ENCODE measurements around the gene TMEM256. TPM values are rescaled to one million over a fixed set of nuclear protein-coding genes. Genes with fewer than 3 reads are reported as not detected.
A peak's percentile ranks its signal among the peaks of the same experiment; 100 is the strongest.

Gene TMEM256
- total and polyA plus RNA-seq, 2 of the 8 experiments (the other 6 are each of a cell fraction or from before 2014, with no cell fraction given), result 97.0 to 350 TPM

DNA sequence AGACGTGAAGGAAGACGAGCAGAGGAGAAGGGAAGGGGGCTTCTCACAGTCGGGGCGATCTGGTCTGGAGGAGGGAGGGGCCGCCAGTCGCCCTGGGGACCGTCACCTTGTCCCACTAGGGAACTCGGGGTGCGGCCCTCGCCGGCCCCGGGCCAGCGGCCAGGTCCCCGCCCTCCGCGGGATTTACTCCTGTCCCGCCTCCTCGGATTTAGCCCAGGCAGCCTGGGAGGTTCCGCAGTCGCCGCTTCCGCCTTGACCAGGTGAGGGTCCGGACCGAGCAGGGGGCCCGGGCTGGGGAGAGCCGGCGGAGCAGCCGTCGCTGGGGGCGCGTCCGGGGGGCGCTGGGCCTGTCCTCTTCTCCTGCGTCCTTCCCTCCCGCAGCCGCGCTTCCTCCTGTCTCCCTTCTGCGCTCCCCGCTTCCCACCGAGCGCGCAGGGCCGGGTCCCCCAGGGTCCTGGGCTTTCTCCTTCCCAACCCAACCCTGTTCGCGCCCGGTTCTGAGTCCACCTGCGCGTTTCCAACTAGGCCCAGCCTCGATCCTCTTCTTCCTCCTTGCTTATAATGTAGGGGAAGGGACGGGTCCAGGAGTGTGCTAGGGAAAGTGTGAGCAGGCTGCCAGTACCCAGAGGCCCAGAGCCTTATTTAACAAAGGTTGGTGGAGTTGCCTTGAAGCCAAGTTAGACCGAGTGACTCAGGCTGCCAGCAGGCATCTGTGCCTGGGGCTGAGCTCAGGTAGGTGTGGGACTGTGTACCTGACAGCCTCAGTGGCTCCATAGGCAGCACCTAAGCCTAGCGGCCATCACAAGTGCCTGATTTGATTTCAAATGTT lies 22.8 kb downstream of the TMEM256 start, which contains the start of gene TNK1:
Gene TNK1, plus strand, starts transcription at position 235 of the 829 bp plus-strand sequence. CDS start 1,838 bp downstream, outside the sequence.
- Histone ChIP-seq H2AFZ (ENCODE audit: low read length) (peak within 1 kb of the TSS; percentile 73; the same call in 1 of the 2 replicates), H3K4ac (replicated peaks; ENCODE audit: insufficient read length, low read depth, low read length) (no peak within 1 kb of the TSS), H4K91ac (replicated peaks; ENCODE audit: insufficient read length, low read length) (no peak within 1 kb of the TSS), H2BK20ac (ENCODE audit: low read length) (no peak within 1 kb of the TSS), H2BK15ac (ENCODE audit: low read length) (peak within 1 kb of the TSS; percentile 88; the same call in 1 of the 2 replicates), H3K23ac (ENCODE audit: insufficient read length) (no peak within 1 kb of the TSS), H3K4me3 (ENCODE audit: extremely low read depth in 1 of 4, insufficient read depth in 2 of 4, low read depth in 3 of 4, low read length in 4 of 4) (peak within 1 kb of the TSS; percentile 37 to 72 (median 56)), H3K79me2 (ENCODE audit: control insufficient read depth in 1 of 2, insufficient read depth in 2 of 2, low read length in 2 of 2) (no peaks in the 10 kb centered on the region), H3K18ac (ENCODE audit: extremely low read depth, low read length) (peak within 1 kb of the TSS; percentile 87), H3K56ac (replicated peaks; ENCODE audit: insufficient read length, low read depth, low read length) (no peak within 1 kb of the TSS), H3K27ac (ENCODE audit: low read depth, low read length) (no peak within 1 kb of the TSS), H3K27me3 (replicated peaks in 1 of 4; ENCODE audit: control insufficient read depth in 3 of 4, extremely low read depth in 1 of 4, insufficient read depth in 3 of 4, low read length in 3 of 4) (peaks cover 0 to 39% (median 29%) of the 10 kb centered on the region in 4 experiments; a peak in 6 of 7 replicates), H4K8ac (ENCODE audit: extremely low read depth, insufficient read depth, low read length) (peak within 1 kb of the TSS; percentile 59), H3K4me1 (replicated peaks in 1 of 4; ENCODE audit: control insufficient read depth in 3 of 4, insufficient read depth in 4 of 4, low read length in 3 of 4) (peaks cover 0 to 17% (median 10%) of the 10 kb centered on the region in 4 experiments; a peak in 6 of 7 replicates), H3K14ac (ENCODE audit: insufficient read length) (no peak within 1 kb of the TSS), H3K9me3 (ENCODE audit: insufficient read depth in 2 of 2, low read depth in 1 of 2, low read length in 1 of 2) (peaks cover 0 to 7% of the 10 kb centered on the region in 2 experiments; a peak in 1 of 4 replicates), H3K9ac (replicated peaks in 1 of 4; ENCODE audit: extremely low read depth in 1 of 4, low read depth in 3 of 4, low read length in 3 of 4) (peak within 1 kb of the TSS in 2 of 4 experiments; percentile 40 to 43; a peak in 2 of 7 replicates), H3K4me2 (ENCODE audit: insufficient read depth in 1 of 2, low read depth in 2 of 2, low read length in 2 of 2) (peak within 1 kb of the TSS; percentile 66 to 83), H3K36me3 (ENCODE audit: control insufficient read depth in 2 of 4, insufficient read depth in 4 of 4, low read length in 3 of 4) (no peaks in the 10 kb centered on the region), H2BK5ac (ENCODE audit: low read depth, low read length) (peak within 1 kb of the TSS; percentile 44; the same call in 1 of the 2 replicates), H2AK5ac (ENCODE audit: low read depth, low read length) (no peak within 1 kb of the TSS), H4K20me1 (replicated peaks in 1 of 2; ENCODE audit: control insufficient read depth in 1 of 2, insufficient read depth in 2 of 2, low read length in 2 of 2) (peaks cover 0 to 8% of the 10 kb centered on the region in 2 experiments), H2BK120ac (replicated peaks; ENCODE audit: low read depth, low read length) (no peak within 1 kb of the TSS), H3K23me2 (ENCODE audit: low read depth, low read length) (peaks cover 12% of the 10 kb centered on the region; the same call in 1 of the 2 replicates), H4K5ac (ENCODE audit: insufficient read length, low read depth, low read length) (peak within 1 kb of the TSS; percentile 21), H2BK12ac (ENCODE audit: low read depth, low read length) (peak within 1 kb of the TSS; percentile 82; the same call in 1 of the 2 replicates), H3K79me1 (ENCODE audit: low read depth, low read length) (peaks cover 3% of the 10 kb centered on the region; the same call in 1 of the 2 replicates)
- WGBS, 2 experiments (ENCODE audit: extremely low coverage in 1 of 2, insufficient coverage in 1 of 2, insufficient read length in 1 of 2, insufficient replicate concordance in 2 of 2, low coverage in 1 of 2, low lambda C conversion rate in 2 of 2, missing lambda C conversion rate in 1 of 2), result 4% methylated on average over 29 of the region's 52 CpGs; no CpG with 5 or more reads in 1 of the 2 experiments
- CTCF ChIA-PET (ENCODE audit: partially characterized antibody), result interaction anchor here (0.6 to 1.5 kb wide), 7 partner anchors 18 to 180 kb away, joined by 3 to 4 read pairs (median 3); partner anchors contain the start of genes NEURL4 and TMEM256
- DNase-seq (ENCODE audit: low read depth in 1 of 2, low spot score in 2 of 2), result peak in 1 of 2 experiments; percentile 82
- POLR2A ChIA-PET (ENCODE audit: partially characterized antibody), result interaction anchor here (0.7 to 1.7 kb wide), 20 partner anchors 7 to 270 kb away, joined by 3 to 6 read pairs (median 4); partner anchors contain the start of genes ATP1B2, PLSCR3, TMEM95 and ZBTB4
- FAIRE-seq, result peak; percentile 45
- no peak for TF ChIP-seq EGR1 (IDR thresholded peaks at IDR 0.05; ENCODE audit: borderline replicate concordance, low read depth, low read length)
- TF ChIP-seq JUND (IDR thresholded peaks at IDR 0.05; ENCODE audit: low read length), result no peak
- TF ChIP-seq SIRT6 (IDR thresholded peaks at IDR 0.05; ENCODE audit: low read length), result no peak
- TF ChIP-seq, protein P1, sequence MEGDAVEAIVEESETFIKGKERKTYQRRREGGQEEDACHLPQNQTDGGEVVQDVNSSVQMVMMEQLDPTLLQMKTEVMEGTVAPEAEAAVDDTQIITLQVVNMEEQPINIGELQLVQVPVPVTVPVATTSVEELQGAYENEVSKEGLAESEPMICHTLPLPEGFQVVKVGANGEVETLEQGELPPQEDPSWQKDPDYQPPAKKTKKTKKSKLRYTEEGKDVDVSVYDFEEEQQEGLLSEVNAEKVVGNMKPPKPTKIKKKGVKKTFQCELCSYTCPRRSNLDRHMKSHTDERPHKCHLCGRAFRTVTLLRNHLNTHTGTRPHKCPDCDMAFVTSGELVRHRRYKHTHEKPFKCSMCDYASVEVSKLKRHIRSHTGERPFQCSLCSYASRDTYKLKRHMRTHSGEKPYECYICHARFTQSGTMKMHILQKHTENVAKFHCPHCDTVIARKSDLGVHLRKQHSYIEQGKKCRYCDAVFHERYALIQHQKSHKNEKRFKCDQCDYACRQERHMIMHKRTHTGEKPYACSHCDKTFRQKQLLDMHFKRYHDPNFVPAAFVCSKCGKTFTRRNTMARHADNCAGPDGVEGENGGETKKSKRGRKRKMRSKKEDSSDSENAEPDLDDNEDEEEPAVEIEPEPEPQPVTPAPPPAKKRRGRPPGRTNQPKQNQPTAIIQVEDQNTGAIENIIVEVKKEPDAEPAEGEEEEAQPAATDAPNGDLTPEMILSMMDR (IDR thresholded peaks at IDR 0.05; ENCODE audit: control extremely low read depth in 1 of 3, insufficient read depth in 1 of 3, low read depth in 1 of 3, low read length in 3 of 3), result peak in 2 of 3 experiments; percentile 6 to 14; a peak in 1 of 4 replicates
- TF ChIP-seq, protein P2, sequence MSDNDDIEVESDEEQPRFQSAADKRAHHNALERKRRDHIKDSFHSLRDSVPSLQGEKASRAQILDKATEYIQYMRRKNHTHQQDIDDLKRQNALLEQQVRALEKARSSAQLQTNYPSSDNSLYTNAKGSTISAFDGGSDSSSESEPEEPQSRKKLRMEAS (IDR thresholded peaks at IDR 0.05), result no peak
- peak; percentile 35 for TF ChIP-seq ASH2L (IDR thresholded peaks at IDR 0.05; ENCODE audit: low read length)
- TF ChIP-seq POLR2AphosphoS5 (IDR thresholded peaks at IDR 0.05; ENCODE audit: low read depth, low read length), result no peak
- peak; percentile 56; the same call in 1 of the 2 replicates for TF ChIP-seq TAF1 (IDR thresholded peaks at IDR 0.05; ENCODE audit: low read depth, low read length)

Measured in H1 (cell line).